ENCODE measurements around the gene GRAMD4. TPM values are rescaled to one million over a fixed set of nuclear protein-coding genes. Genes with fewer than 3 reads are reported as not detected.

The GRAMD4 gene
- total and polyA plus RNA-seq, 2 experiments from 2014 or later: 2.9 to 10.6 TPM

- Histone ChIP-seq H3K79me2 (ENCODE audit: insufficient read depth) (no peaks in the 10 kb centered on the region), H3K9me2 (ENCODE audit: insufficient read depth) (no peaks in the 10 kb centered on the region), H4K20me1 (ENCODE audit: insufficient read depth) (no peaks in the 10 kb centered on the region), H3K4me3 (no peak overlapping the region), H3K36me3 (ENCODE audit: low read depth) (no peaks in the 10 kb centered on the region), H3K27ac (no peak overlapping the region), H3K27me3 (replicated peaks; ENCODE audit: insufficient read depth) (no peaks in the 10 kb centered on the region), H3K4me1 (ENCODE audit: insufficient read depth) (no peaks in the 10 kb centered on the region), H3F3A (ENCODE audit: insufficient read depth) (no peaks in the 10 kb centered on the region), H3K9ac (no peak overlapping the region), H3K9me3 (ENCODE audit: low read depth) (no peaks in the 10 kb centered on the region), H3K4me2 (ENCODE audit: unreplicated experiment) (no peak overlapping the region), H2AFZ (no peak overlapping the region)
- in situ Hi-C loops (cut with MboI): no loop called here
- TF ChIP-seq EZH2 (IDR thresholded peaks at IDR 0.05; ENCODE audit: insufficient read depth, poor library complexity, severe bottlenecking): no peak
- TF ChIP-seq EZH2phosphoT487 (IDR thresholded peaks at IDR 0.05; ENCODE audit: insufficient read depth, low read depth): no peak
- no peak for DNase-seq
- 77 to 86% methylated on average over 14 of the region's 14 CpGs for WGBS, 2 experiments (ENCODE audit: low coverage in 1 of 2, low lambda C conversion rate in 2 of 2, missing lambda C conversion rate in 2 of 2)
Observed at GRCh38 chr22:46609724-46610201, 10.4 kb upstream of the GRAMD4 start.

- Histone ChIP-seq H3K27me3 (replicated peaks; ENCODE audit: insufficient read depth) (no peaks in the 10 kb centered on the region), H3K4me2 (ENCODE audit: unreplicated experiment) (no peak overlapping the region), H3K4me1 (ENCODE audit: insufficient read depth) (no peaks in the 10 kb centered on the region), H3K9me2 (ENCODE audit: insufficient read depth) (no peaks in the 10 kb centered on the region), H3K4me3 (no peak overlapping the region), H4K20me1 (ENCODE audit: insufficient read depth) (no peaks in the 10 kb centered on the region), H3K79me2 (ENCODE audit: insufficient read depth) (no peaks in the 10 kb centered on the region), H3K27ac (no peak overlapping the region), H2AFZ (no peak overlapping the region), H3F3A (ENCODE audit: insufficient read depth) (no peaks in the 10 kb centered on the region), H3K9ac (no peak overlapping the region), H3K9me3 (ENCODE audit: low read depth) (no peaks in the 10 kb centered on the region), H3K36me3 (ENCODE audit: low read depth) (no peaks in the 10 kb centered on the region)
- WGBS, 2 experiments (ENCODE audit: low coverage in 1 of 2, low lambda C conversion rate in 2 of 2, missing lambda C conversion rate in 2 of 2): 84 to 90% methylated on average over 12 of the region's 12 CpGs
- TF ChIP-seq EZH2phosphoT487 (IDR thresholded peaks at IDR 0.05; ENCODE audit: insufficient read depth, low read depth) (no peak), EZH2 (IDR thresholded peaks at IDR 0.05; ENCODE audit: insufficient read depth, poor library complexity, severe bottlenecking) (no peak)
- in situ Hi-C loops (cut with MboI): no loop called here
- DNase-seq: no peak
Observed at GRCh38 chr22:46610356-46610755, 9.8 kb upstream of the GRAMD4 start.

GRCh38 chr22:46611189-46611588, 9.0 kb upstream of the GRAMD4 start:
- Histone ChIP-seq H3K4me2 (ENCODE audit: unreplicated experiment) (no peak overlapping the region), H2AFZ (no peak overlapping the region), H3K9me3 (ENCODE audit: low read depth) (no peaks in the 10 kb centered on the region), H3K4me3 (no peak overlapping the region), H3K4me1 (ENCODE audit: insufficient read depth) (no peaks in the 10 kb centered on the region), H3K27me3 (replicated peaks; ENCODE audit: insufficient read depth) (no peaks in the 10 kb centered on the region), H3K9me2 (ENCODE audit: insufficient read depth) (no peaks in the 10 kb centered on the region), H3F3A (ENCODE audit: insufficient read depth) (no peaks in the 10 kb centered on the region), H4K20me1 (ENCODE audit: insufficient read depth) (no peaks in the 10 kb centered on the region), H3K9ac (no peak overlapping the region), H3K36me3 (ENCODE audit: low read depth) (no peaks in the 10 kb centered on the region), H3K27ac (no peak overlapping the region), H3K79me2 (ENCODE audit: insufficient read depth) (no peaks in the 10 kb centered on the region)
- TF ChIP-seq EZH2 (IDR thresholded peaks at IDR 0.05; ENCODE audit: insufficient read depth, poor library complexity, severe bottlenecking): no peak
- no peak for TF ChIP-seq EZH2phosphoT487 (IDR thresholded peaks at IDR 0.05; ENCODE audit: insufficient read depth, low read depth)
- in situ Hi-C loops (cut with MboI): no loop called here
- DNase-seq: no peak
- 83 to 89% methylated on average over 7 of the region's 7 CpGs for WGBS, 2 experiments (ENCODE audit: low coverage in 1 of 2, low lambda C conversion rate in 2 of 2, missing lambda C conversion rate in 2 of 2)

GRCh38 chr22:46612341-46612903, 7.8 kb upstream of the GRAMD4 start:
- Histone ChIP-seq H4K20me1 (ENCODE audit: insufficient read depth) (no peaks in the 10 kb centered on the region), H3K27ac (no peak overlapping the region), H3K9ac (no peak overlapping the region), H3F3A (ENCODE audit: insufficient read depth) (no peaks in the 10 kb centered on the region), H3K36me3 (ENCODE audit: low read depth) (no peaks in the 10 kb centered on the region), H3K4me1 (ENCODE audit: insufficient read depth) (no peaks in the 10 kb centered on the region), H3K9me3 (ENCODE audit: low read depth) (no peaks in the 10 kb centered on the region), H3K79me2 (ENCODE audit: insufficient read depth) (no peaks in the 10 kb centered on the region), H3K27me3 (replicated peaks; ENCODE audit: insufficient read depth) (no peaks in the 10 kb centered on the region), H3K9me2 (ENCODE audit: insufficient read depth) (no peaks in the 10 kb centered on the region), H2AFZ (no peak overlapping the region), H3K4me3 (no peak overlapping the region), H3K4me2 (ENCODE audit: unreplicated experiment) (no peak overlapping the region)
- 77 to 83% methylated on average over 13 of the region's 13 CpGs for WGBS, 2 experiments (ENCODE audit: low coverage in 1 of 2, low lambda C conversion rate in 2 of 2, missing lambda C conversion rate in 2 of 2)
- no peak for DNase-seq
- in situ Hi-C loops (cut with MboI): no loop called here
- TF ChIP-seq EZH2phosphoT487 (IDR thresholded peaks at IDR 0.05; ENCODE audit: insufficient read depth, low read depth) (no peak), EZH2 (IDR thresholded peaks at IDR 0.05; ENCODE audit: insufficient read depth, poor library complexity, severe bottlenecking) (no peak)
